Left ventricle myocardium inferior (tissue), 1 donor: ENCODE measurements around the gene MFAP4. TPM values are rescaled to one million over a fixed set of nuclear protein-coding genes. Genes with fewer than 3 reads are reported as not detected.

Source experiments
- DNase-seq: peaks from one replicate; pipeline ENCODE4 v3.0.0-alpha.2; 2020
- H3K27ac ChIP-seq: fragments of 200-600 bp; replicated peaks from 2 replicates; pipeline ENCODE4 v1.8.0; 2021
- H3K27me3 ChIP-seq: fragments of 200-600 bp; 2 replicates; pipeline ENCODE4 v1.8.0; 2021; ENCODE audit warnings: low read depth
- H3K36me3 ChIP-seq: fragments of 200-600 bp; 2 replicates; pipeline ENCODE4 v1.8.0; 2021
- H3K4me1 ChIP-seq: fragments of 200-600 bp; 2 replicates; pipeline ENCODE4 v1.8.0; 2021
- H3K4me3 ChIP-seq: fragments of 200-600 bp; 2 replicates; pipeline ENCODE4 v1.8.0; 2021; ENCODE audit warnings: mild to moderate bottlenecking, moderate library complexity
- H3K9me3 ChIP-seq: fragments of 200-600 bp; replicated peaks from 2 replicates; pipeline ENCODE4 v1.8.0; 2021
- CTCF ChIP-seq: fragments of 200-600 bp; IDR thresholded peaks from 2 replicates; pipeline ENCODE4 v1.8.0; 2021; ENCODE audit warnings: antibody characterized with exemption, mild to moderate bottlenecking, borderline replicate concordance
- intact Hi-C: fragments of 100-400 bp; cut with micrococcal nuclease; formaldehyde crosslinking; loops from one replicate; pipeline ENCODE4 v1.11.0; 2022
- total RNA-seq: library from RNA; stranded (reverse); fragmentation: NEBNext Ultra II Directional; extraction: Animal tissue kit (Norgen Biotek cat#: 25700); gene quantifications from one replicate; pipeline ENCODE4 v1.2.1, GENCODE V29; 2021
- donor health status: DM: no; HTN: yes; CAD: no; lungs with severe emphysema.

MFAP4 gene
- total RNA-seq, 1 donor from 2014 or later, result 65.6 TPM

- Histone ChIP-seq H3K4me3 (no peak overlapping the region), H3K9me3 (no peaks in the 10 kb centered on the region), H3K27me3 (no peaks in the 10 kb centered on the region), H3K4me1 (peaks cover 1% of the 10 kb centered on the region), H3K36me3 (no peaks in the 10 kb centered on the region), H3K27ac (no peak overlapping the region)
- intact Hi-C loops, result no loop called here
- TF ChIP-seq CTCF, result no peak
- no peak for DNase-seq
Observed at GRCh38 chr17:19415806-19416775, 29.1 kb upstream of the MFAP4 start.

GRCh38 chr17:19415311-19415710 lies 28.3 kb upstream of the MFAP4 start:
- H3K36me3 ChIP-seq, result no peaks in the 10 kb centered on the region
- intact Hi-C loops, result no loop called here
- H3K4me1 ChIP-seq, result peaks cover 6% of the 10 kb centered on the region
- no peak overlapping the region for H3K27ac ChIP-seq
- H3K4me3 ChIP-seq, result no peak overlapping the region
- no peak for DNase-seq
- H3K9me3 ChIP-seq, result no peaks in the 10 kb centered on the region
- no peak for TF ChIP-seq CTCF
- no peaks in the 10 kb centered on the region for H3K27me3 ChIP-seq

GRCh38 chr17:19414396-19415280 lies 27.6 kb upstream of the MFAP4 start:
- DNase-seq, result no peak
- no peaks in the 10 kb centered on the region for H3K36me3 ChIP-seq
- intact Hi-C loops, result no loop called here
- H3K4me3 ChIP-seq, result no peak overlapping the region
- TF ChIP-seq CTCF, result no peak
- H3K4me1 ChIP-seq, result peaks cover 6% of the 10 kb centered on the region
- no peaks in the 10 kb centered on the region for H3K9me3 ChIP-seq
- H3K27ac ChIP-seq, result no peak overlapping the region
- no peaks in the 10 kb centered on the region for H3K27me3 ChIP-seq

DNA sequence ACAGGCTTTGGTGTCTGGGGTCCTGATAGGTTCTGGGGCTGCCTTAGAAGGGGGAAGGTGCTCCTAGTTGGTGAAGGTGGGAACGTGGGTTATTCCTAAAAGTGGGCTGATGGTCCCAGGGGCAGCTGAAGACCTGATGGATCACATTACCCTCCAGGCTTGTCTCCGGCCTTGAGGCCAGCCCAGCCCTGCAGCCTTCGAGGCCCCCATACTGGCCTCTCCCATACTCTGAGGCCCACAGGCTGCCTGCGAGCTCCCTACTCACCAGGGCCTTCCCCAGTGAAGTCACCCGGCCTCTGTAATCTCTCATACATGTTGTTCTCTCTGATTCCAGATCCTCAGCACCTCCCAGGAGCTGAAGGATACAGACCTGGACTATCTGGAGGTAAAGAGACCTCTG lies 26.8 kb upstream of the MFAP4 start:
- no peak for DNase-seq
- Histone ChIP-seq H3K4me3 (no peak overlapping the region), H3K27me3 (no peaks in the 10 kb centered on the region), H3K27ac (no peak overlapping the region), H3K9me3 (no peaks in the 10 kb centered on the region), H3K4me1 (peaks cover 6% of the 10 kb centered on the region), H3K36me3 (no peaks in the 10 kb centered on the region)
- no peak for TF ChIP-seq CTCF
- intact Hi-C loops, result no loop called here

DNA sequence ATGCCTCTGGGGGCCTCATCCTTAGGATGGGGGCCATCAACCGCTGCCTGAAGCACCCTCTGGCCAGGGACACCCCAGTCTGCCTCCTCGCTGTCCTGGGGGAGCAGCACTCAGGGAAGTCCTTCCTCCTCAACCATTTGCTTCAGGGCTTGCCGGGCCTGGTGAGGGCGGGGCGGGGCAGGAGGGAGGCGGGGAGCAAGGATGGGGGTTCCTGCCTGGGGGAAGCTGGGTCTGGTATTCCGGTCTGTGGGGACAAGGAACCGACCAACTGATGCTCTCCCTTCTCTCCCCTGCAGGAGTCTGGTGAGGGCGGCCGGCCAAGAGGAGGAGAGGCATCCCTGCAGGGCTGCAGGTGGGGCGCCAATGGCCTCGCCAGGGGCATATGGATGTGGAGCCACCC lies 26.0 kb upstream of the MFAP4 start:
- Histone ChIP-seq H3K27me3 (no peaks in the 10 kb centered on the region), H3K4me1 (peaks cover 6% of the 10 kb centered on the region), H3K9me3 (no peaks in the 10 kb centered on the region), H3K27ac (no peak overlapping the region), H3K36me3 (no peaks in the 10 kb centered on the region), H3K4me3 (no peak overlapping the region)
- intact Hi-C loops, result no loop called here
- TF ChIP-seq CTCF, result no peak
- DNase-seq, result no peak
